Neuronal stem cell (in vitro differentiated cells): ENCODE measurements around the gene C4orf50.

Experiments
- DNase-seq: peaks from one replicate; pipeline ENCODE4 v3.0.0-alpha.2; 2013; ENCODE audit warnings: low spot score
- H2AFZ ChIP-seq: one replicate; pipeline ENCODE4 v1.6.1; 2013; ENCODE audit warnings: mild to moderate bottlenecking, low read length, inconsistent platforms
- H2AK5ac ChIP-seq: 2 replicates; pipeline ENCODE4 v1.6.1; 2013; ENCODE audit warnings: low read depth, mild to moderate bottlenecking, inconsistent platforms, low read length, moderate library complexity, mixed read lengths
- H2BK120ac ChIP-seq: 2 replicates; pipeline ENCODE4 v1.6.1; 2013; ENCODE audit warnings: low read depth, mild to moderate bottlenecking, inconsistent platforms, low read length, moderate library complexity, mixed read lengths
- H2BK12ac ChIP-seq: one replicate; pipeline ENCODE4 v1.6.1; 2013; ENCODE audit warnings: low read length, inconsistent platforms
- H2BK15ac ChIP-seq: 2 replicates; pipeline ENCODE4 v1.6.1; 2013; ENCODE audit warnings: mild to moderate bottlenecking, low read length, inconsistent platforms, mixed read lengths
- H2BK5ac ChIP-seq: one replicate; pipeline ENCODE4 v1.6.1; 2013; ENCODE audit warnings: inconsistent platforms, mild to moderate bottlenecking, low read length, moderate library complexity
- H3K14ac ChIP-seq: one replicate; pipeline ENCODE4 v1.6.1; 2013; ENCODE audit warnings: low read length, inconsistent platforms
- H3K18ac ChIP-seq: 2 replicates; pipeline ENCODE4 v1.6.1; 2013; ENCODE audit warnings: low read length, inconsistent platforms
- H3K23ac ChIP-seq: 2 replicates; pipeline ENCODE4 v1.6.1; 2013; ENCODE audit warnings: low read depth, mild to moderate bottlenecking, mixed read lengths, low read length, inconsistent platforms; ENCODE audit not compliant: poor library complexity
- H3K27ac ChIP-seq: replicated peaks from 3 replicates; pipeline ENCODE4 v1.5.1; 2013; ENCODE audit warnings: low read length, inconsistent platforms
- H3K27me3 ChIP-seq, 3 experiments: 2 replicates each; pipeline ENCODE4 v1.6.1; 2013; ENCODE audit warnings: low read length in 3 of 3, mild to moderate bottlenecking in 2 of 3, inconsistent platforms in 1 of 3, low read depth in 1 of 3, mixed read lengths in 1 of 3, moderate library complexity in 1 of 3; ENCODE audit not compliant: control insufficient read depth in 3 of 3, insufficient read depth in 3 of 3
- H3K36me3 ChIP-seq, 2 donors: replicated peaks in 1 of 2; 2 replicates each; pipeline ENCODE4 v1.6.1; 2013; ENCODE audit warnings: low read length in 2 of 2; ENCODE audit not compliant: control insufficient read depth in 2 of 2, insufficient read depth in 2 of 2
- H3K4ac ChIP-seq: 2 replicates; pipeline ENCODE4 v1.6.1; 2013; ENCODE audit warnings: inconsistent platforms, mild to moderate bottlenecking, low read length, moderate library complexity
- H3K4me1 ChIP-seq, 2 donors: 1 replicate in 1 of 2; 2 replicates in 1 of 2; pipeline ENCODE4 v1.6.1; 2013; ENCODE audit warnings: low read length in 2 of 2, low read depth in 1 of 2; ENCODE audit not compliant: control insufficient read depth in 2 of 2, insufficient read depth in 1 of 2
- H3K4me2 ChIP-seq: one replicate; pipeline ENCODE4 v1.6.1; 2013; ENCODE audit warnings: mild to moderate bottlenecking, low read length, inconsistent platforms; ENCODE audit not compliant: insufficient read depth, poor library complexity, severe bottlenecking
- H3K4me3 ChIP-seq, 2 donors: 2 replicates each; pipeline ENCODE4 v1.5.1; 2013; ENCODE audit warnings: low read length in 2 of 2, mild to moderate bottlenecking in 2 of 2, inconsistent platforms in 1 of 2, moderate library complexity in 1 of 2
- H3K79me1 ChIP-seq: one replicate; pipeline ENCODE4 v1.6.1; 2013; ENCODE audit warnings: low read depth, mild to moderate bottlenecking, inconsistent platforms, low read length, moderate library complexity
- H3K9ac ChIP-seq: one replicate; pipeline ENCODE4 v1.6.1; 2013; ENCODE audit warnings: mild to moderate bottlenecking, low read depth, low read length, inconsistent platforms; ENCODE audit not compliant: poor library complexity
- H3K9me3 ChIP-seq, 2 donors: replicated peaks in 1 of 2; 2 replicates each; pipeline versions ENCODE3 to v1.6.1; 2013; ENCODE audit warnings: low read length in 2 of 2, mild to moderate bottlenecking in 2 of 2, inconsistent platforms in 1 of 2, low read depth in 1 of 2, mixed read lengths in 1 of 2, moderate library complexity in 1 of 2; ENCODE audit not compliant: control insufficient read depth in 2 of 2, insufficient read depth in 1 of 2
- H4K8ac ChIP-seq: one replicate; pipeline ENCODE4 v1.6.1; 2013; ENCODE audit warnings: low read depth, mild to moderate bottlenecking, inconsistent platforms, low read length, moderate library complexity
- H4K91ac ChIP-seq: one replicate; pipeline ENCODE4 v1.6.1; 2013; ENCODE audit warnings: low read length, low read depth, mild to moderate bottlenecking, inconsistent platforms; ENCODE audit not compliant: poor library complexity
- WGBS, 2 donors: extraction: QIAGEN DNeasy Blood & Tissue Kit; methylation state at CpG; one replicate each; pipeline ENCODE4 v1.1.7; 2013; ENCODE audit warnings: missing lambda C conversion rate in 2 of 2, mixed read lengths in 1 of 2; ENCODE audit not compliant: insufficient read length in 2 of 2, insufficient replicate concordance in 1 of 2; ENCODE audit errors: extremely low coverage in 2 of 2; 5-methylcytosine and 5-hydroxymethylcytosine counted together

Gene C4orf50

GRCh38 chr4:5918331-5918985 is 99.8 kb downstream of the C4orf50 start:
- no peak overlapping the region for H4K91ac ChIP-seq
- no peak overlapping the region for H3K4me2 ChIP-seq
- no peak overlapping the region for H3K14ac ChIP-seq
- H3K27me3 ChIP-seq: peaks cover 0 to 18% (median 0%) of the 10 kb centered on the region in 3 experiments
- H2BK5ac ChIP-seq: peak overlapping the region; percentile 48
- no peak overlapping the region for H2AK5ac ChIP-seq
- H2BK15ac ChIP-seq: no peak overlapping the region
- no peaks in the 10 kb centered on the region for H3K36me3 ChIP-seq
- no peak overlapping the region for H3K23ac ChIP-seq
- H2AFZ ChIP-seq: no peak overlapping the region
- whole genome bisulfite sequencing, 2 donors: no CpG with 5 or more reads among the region's 8 CpGs
- no peaks in the 10 kb centered on the region for H3K79me1 ChIP-seq
- DNase-seq: no peak
- H3K9ac ChIP-seq: no peak overlapping the region
- H3K4me1 ChIP-seq: no peaks in the 10 kb centered on the region
- H3K27ac ChIP-seq: no peak overlapping the region
- H3K18ac ChIP-seq: peak overlapping the region; percentile 54
- H3K4me3 ChIP-seq: no peak overlapping the region
- no peak overlapping the region for H2BK12ac ChIP-seq
- no peak overlapping the region for H4K8ac ChIP-seq
- no peak overlapping the region for H3K4ac ChIP-seq
- peaks cover 0 to 5% of the 10 kb centered on the region in 2 donors for H3K9me3 ChIP-seq
- no peak overlapping the region for H2BK120ac ChIP-seq

GRCh38 chr4:5917672-5918071 is 100.6 kb downstream of the C4orf50 start:
- H3K9ac ChIP-seq: no peak overlapping the region
- H2BK5ac ChIP-seq: peak overlapping the region; percentile 20
- no CpG with 5 or more reads among the region's 11 CpGs for WGBS, 2 donors
- DNase-seq: no peak
- H2AFZ ChIP-seq: no peak overlapping the region
- H2AK5ac ChIP-seq: no peak overlapping the region
- no peak overlapping the region for H3K4me2 ChIP-seq
- no peak overlapping the region for H2BK120ac ChIP-seq
- no peak overlapping the region for H2BK12ac ChIP-seq
- no peak overlapping the region for H3K14ac ChIP-seq
- H3K23ac ChIP-seq: no peak overlapping the region
- no peak overlapping the region for H3K4ac ChIP-seq
- H3K79me1 ChIP-seq: no peaks in the 10 kb centered on the region
- no peaks in the 10 kb centered on the region for H3K36me3 ChIP-seq
- no peak overlapping the region for H4K8ac ChIP-seq
- H4K91ac ChIP-seq: no peak overlapping the region
- peaks cover 0 to 12% (median 0%) of the 10 kb centered on the region in 3 experiments for H3K27me3 ChIP-seq
- H3K9me3 ChIP-seq: peaks cover 0 to 5% of the 10 kb centered on the region in 2 donors
- no peak overlapping the region for H2BK15ac ChIP-seq
- H3K27ac ChIP-seq: no peak overlapping the region
- no peaks in the 10 kb centered on the region for H3K4me1 ChIP-seq
- H3K18ac ChIP-seq: no peak overlapping the region
- H3K4me3 ChIP-seq: no peak overlapping the region

DNA sequence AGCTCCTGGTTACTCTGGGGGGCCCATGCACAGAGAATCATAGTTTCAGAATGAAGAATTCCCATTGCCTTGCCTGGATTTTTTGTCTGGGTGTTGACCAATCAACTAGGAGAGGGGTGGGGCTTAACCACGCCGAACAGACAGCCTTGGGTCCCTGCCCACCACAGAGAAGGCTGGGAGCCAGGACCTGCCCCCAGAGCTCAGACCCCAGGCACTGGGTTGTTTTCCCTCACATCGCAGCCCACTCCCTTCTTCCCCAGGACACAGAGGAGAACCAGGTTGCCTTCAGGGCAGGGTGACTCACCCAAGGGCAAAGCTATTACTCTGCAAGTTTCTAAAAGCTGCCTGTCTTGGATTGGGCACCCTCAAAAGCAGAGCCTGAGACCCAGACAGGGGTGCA is 102.0 kb downstream of the C4orf50 start:
- DNase-seq: no peak
- H2AFZ ChIP-seq: no peak overlapping the region
- H4K91ac ChIP-seq: no peak overlapping the region
- H3K4me3 ChIP-seq: no peak overlapping the region
- peak overlapping the region; percentile 45 for H2BK5ac ChIP-seq
- H3K4me1 ChIP-seq: no peaks in the 10 kb centered on the region
- H3K4me2 ChIP-seq: no peak overlapping the region
- peak overlapping the region; percentile 39 for H2BK120ac ChIP-seq
- no peak overlapping the region for H3K4ac ChIP-seq
- no peak overlapping the region for H2BK12ac ChIP-seq
- H3K23ac ChIP-seq: no peak overlapping the region
- no peak overlapping the region for H2AK5ac ChIP-seq
- no peaks in the 10 kb centered on the region for H3K79me1 ChIP-seq
- no peaks in the 10 kb centered on the region for H3K36me3 ChIP-seq
- no peak overlapping the region for H3K14ac ChIP-seq
- H3K9ac ChIP-seq: no peak overlapping the region
- no peak overlapping the region for H3K27ac ChIP-seq
- peaks cover 0 to 5% of the 10 kb centered on the region in 2 donors for H3K9me3 ChIP-seq
- no peak overlapping the region for H3K18ac ChIP-seq
- no CpG with 5 or more reads among the region's 3 CpGs for WGBS, 2 donors
- no peak overlapping the region for H4K8ac ChIP-seq
- H3K27me3 ChIP-seq: no peaks in the 10 kb centered on the region
- H2BK15ac ChIP-seq: no peak overlapping the region

GRCh38 chr4:5913454-5913853 is 104.8 kb downstream of the C4orf50 start:
- Histone ChIP-seq H3K18ac (no peak overlapping the region), H4K91ac (no peak overlapping the region), H2AK5ac (no peak overlapping the region), H2BK15ac (no peak overlapping the region), H3K4me1 (no peaks in the 10 kb centered on the region), H2BK12ac (no peak overlapping the region), H2BK5ac (no peak overlapping the region), H2BK120ac (no peak overlapping the region), H3K4me3 (no peak overlapping the region), H3K23ac (no peak overlapping the region), H3K36me3 (no peaks in the 10 kb centered on the region), H3K9me3 (peaks cover 0 to 5% of the 10 kb centered on the region in 2 donors), H3K27me3 (no peaks in the 10 kb centered on the region), H3K4me2 (no peak overlapping the region), H3K9ac (no peak overlapping the region), H2AFZ (no peak overlapping the region), H3K27ac (no peak overlapping the region), H3K14ac (no peak overlapping the region), H3K4ac (no peak overlapping the region), H4K8ac (no peak overlapping the region), H3K79me1 (no peaks in the 10 kb centered on the region)
- DNase-seq: no peak
- no CpG with 5 or more reads among the region's 7 CpGs for WGBS, 2 donors
